ENCODE results near the gene MRPL21.

GRCh38 chr11:68941324-68942094 is 37.9 kb upstream of the MRPL21 start:
- TF ChIP-seq TCFL5 (CRISPR knock-in tag; conservative IDR thresholded peaks at IDR 0.05) (no peak), SIX5 (IDR thresholded peaks at IDR 0.05; ENCODE audit: borderline replicate concordance in 1 of 2, insufficient read depth in 1 of 2, low read depth in 1 of 2, low read length in 2 of 2) (no peak), NRF1 (conservative IDR thresholded peaks at IDR 0.05 in 1 of 2, IDR thresholded peaks at IDR 0.05 in 1 of 2) (no peak)

Data from K562 (cell line).